HepG2 (cell line): Measurements from ENCODE around the gene SLC13A3. TPM values are rescaled to one million over a fixed set of nuclear protein-coding genes. Genes with fewer than 3 reads are reported as not detected.

Source experiments
- ATAC-seq: fragments of 200-7000 bp; cut with Tn5 transposase; 3 replicates; pipeline ENCODE4 v1.9.1; 2020; ENCODE audit warnings: mild to moderate bottlenecking, moderate library complexity
- BruUV-seq: library from RNA; stranded (reverse); fragments of 400-500 nt; replicated peaks from 2 replicates; lab custom pipeline; 2021; lab: Mats Ljungman, UMichigan
- CTCF ChIA-PET: fragments of 300-600 bp; formaldehyde crosslinking; extraction: SDS; loops from one replicate; lab custom pipeline; 2021; ENCODE audit warnings: low total read pairs, inconsistent platforms, low intra/inter-chr PET ratio; lab: Yijun Ruan, JAX
- POLR2A ChIA-PET: fragments of 350-600 bp; sonication (Branson Sonifier 250); formaldehyde crosslinking; loops from one replicate; lab custom pipeline; 2020; ENCODE audit warnings: antibody characterized with exemption, inconsistent platforms; lab: Yijun Ruan, JAX
- DNase-seq: peaks from one replicate; pipeline ENCODE4 v3.0.0-alpha.2; 2015; ENCODE audit warnings: low spot score
- FAIRE-seq: peaks from 3 replicates; lab custom pipeline; 2011; peaks lifted over from hg19 to GRCh38; lab: Jason Lieb, UNC
- H2AFZ ChIP-seq: one replicate; pipeline ENCODE4 v1.6.1; 2011; ENCODE audit warnings: low read length, inconsistent platforms
- H3K27ac ChIP-seq: fragments of 300-600 bp; 3 replicates; pipeline ENCODE4 v1.8.0; 2011; ENCODE audit warnings: mixed run types, mild to moderate bottlenecking, mixed read lengths, low read length, inconsistent platforms; ENCODE audit not compliant: insufficient read depth; ENCODE audit errors: extremely low read length
- H3K27me3 ChIP-seq, 2 experiments: fragments of 200-600 bp in 1 of 2; 2 replicates in 1 of 2; 3 replicates in 1 of 2; pipeline versions ENCODE4 v1.6.0 to v1.8.0; 2011; ENCODE audit warnings: low read length in 2 of 2, mild to moderate bottlenecking in 2 of 2, moderate library complexity in 2 of 2, inconsistent platforms in 1 of 2; ENCODE audit not compliant: insufficient read depth in 2 of 2, control insufficient read depth in 1 of 2
- H3K36me3 ChIP-seq, 2 experiments: fragments of 200-600 bp in 1 of 2; replicated peaks in 1 of 2; 2 replicates in 1 of 2; 3 replicates in 1 of 2; pipeline versions ENCODE4 v1.5.1 to v1.8.0; 2011; ENCODE audit warnings: low read length in 2 of 2, inconsistent platforms in 1 of 2; ENCODE audit not compliant: insufficient read depth in 2 of 2, control insufficient read depth in 1 of 2
- H3K4me1 ChIP-seq: 2 replicates; pipeline ENCODE4 v1.5.1; 2012; ENCODE audit warnings: low read length, inconsistent platforms; ENCODE audit not compliant: insufficient read depth
- H3K4me2 ChIP-seq: 2 replicates; pipeline ENCODE4 v1.6.0; 2011; ENCODE audit warnings: low read depth, low read length, inconsistent platforms
- H3K4me3 ChIP-seq, 3 experiments: fragments of 200-600 bp in 1 of 3; sonication (generic), shearing (Covaris generic) in 1 of 3; replicated peaks in 1 of 3; 2 replicates each; pipeline ENCODE4 v1.5.1; 2011 to 2016; ENCODE audit warnings: low read length in 3 of 3, inconsistent platforms in 2 of 3, low read depth in 2 of 3, mild to moderate bottlenecking in 2 of 3, control low read depth in 1 of 3, mixed read lengths in 1 of 3; ENCODE audit not compliant: insufficient read depth in 1 of 3
- H3K79me2 ChIP-seq: one replicate; pipeline ENCODE4 v1.6.1; 2011; ENCODE audit warnings: low read length, inconsistent platforms; ENCODE audit not compliant: insufficient read depth
- H3K9ac ChIP-seq: 2 replicates; pipeline ENCODE4 v1.6.0; 2011; ENCODE audit warnings: mild to moderate bottlenecking, low read depth, low read length, inconsistent platforms; ENCODE audit not compliant: insufficient read depth
- H3K9me3 ChIP-seq: 2 replicates; pipeline ENCODE4 v1.5.1; 2012; ENCODE audit warnings: mild to moderate bottlenecking, low read length
- H4K20me1 ChIP-seq: 2 replicates; pipeline ENCODE4 v1.6.0; 2011; ENCODE audit warnings: inconsistent platforms, mild to moderate bottlenecking, low read length, moderate library complexity; ENCODE audit not compliant: insufficient read depth
- HDAC6 ChIP-seq: fragments of 200-600 bp; sonication (generic); IDR thresholded peaks from 2 replicates; pipeline ENCODE4 v1.7.0; 2017; ENCODE audit warnings: mild to moderate bottlenecking, antibody characterized with exemption, low read length, low read depth
- HIVEP1 ChIP-seq: sonication (generic); formaldehyde crosslinking; IDR thresholded peaks from 2 replicates; pipeline ENCODE4 v1.4.0; 2020; ENCODE audit warnings: mild to moderate bottlenecking, missing genetic modification reagents
- HOXA3 ChIP-seq: sonication (generic); formaldehyde crosslinking; IDR thresholded peaks from 2 replicates; pipeline ENCODE4 v1.5.0; 2020; ENCODE audit warnings: missing genetic modification reagents
- JARID2 ChIP-seq: sonication (generic); formaldehyde crosslinking; IDR thresholded peaks from 2 replicates; pipeline ENCODE4 v1.8.1; 2023; ENCODE audit warnings: missing genetic modification reagents, inconsistent platforms; ENCODE audit not compliant: insufficient replicate concordance
- JUND ChIP-seq: sonication (generic); formaldehyde crosslinking; IDR thresholded peaks from 2 replicates; pipeline ENCODE4 v1.8.0; 2022; ENCODE audit warnings: mild to moderate bottlenecking, missing genetic modification reagents
- KMT2A ChIP-seq: sonication (generic); formaldehyde crosslinking; IDR thresholded peaks from 2 replicates; pipeline ENCODE4 v1.4.0; 2020; ENCODE audit warnings: missing genetic modification reagents
- MEF2D ChIP-seq: sonication (generic); formaldehyde crosslinking; IDR thresholded peaks from 2 replicates; pipeline ENCODE4 v1.5.1; 2020; ENCODE audit warnings: mild to moderate bottlenecking, missing genetic modification reagents
- RAD51 ChIP-seq: fragments of 450-650 bp; IDR thresholded peaks from 2 replicates; pipeline ENCODE4 v1.6.1; 2016; ENCODE audit warnings: borderline replicate concordance
- RCOR2 ChIP-seq: IDR thresholded peaks from 2 replicates; pipeline ENCODE4 v1.6.1; 2016; ENCODE audit warnings: missing biosample characterization, missing genetic modification reagents
- THAP11 ChIP-seq: IDR thresholded peaks from 2 replicates; pipeline ENCODE4 v1.6.1; 2016; ENCODE audit warnings: missing biosample characterization, missing genetic modification reagents
- ZBTB1 ChIP-seq: sonication (generic); formaldehyde crosslinking; IDR thresholded peaks from 2 replicates; pipeline ENCODE4 v1.4.0; 2020; ENCODE audit warnings: missing genetic modification reagents, borderline replicate concordance
- ZBTB20 ChIP-seq: sonication (generic); formaldehyde crosslinking; IDR thresholded peaks from 2 replicates; pipeline ENCODE4 v1.8.1; 2023; ENCODE audit warnings: missing genetic modification reagents, low read depth, mild to moderate bottlenecking, borderline replicate concordance
- ZFP36 ChIP-seq: fragments of 150-350 bp; IDR thresholded peaks from 2 replicates; pipeline ENCODE4 v1.6.1; 2018; ENCODE audit warnings: borderline replicate concordance, low read length, low read depth; ENCODE audit not compliant: partially characterized antibody
- ZMYM2 ChIP-seq: sonication (generic); formaldehyde crosslinking; IDR thresholded peaks from 2 replicates; pipeline ENCODE4 v1.8.0; 2022; ENCODE audit warnings: mild to moderate bottlenecking, missing genetic modification reagents
- ZNF644 ChIP-seq: IDR thresholded peaks from 2 replicates; pipeline ENCODE4 v1.6.1; 2016; ENCODE audit warnings: low read depth
- ZNF777 ChIP-seq: sonication (generic); formaldehyde crosslinking; IDR thresholded peaks from 2 replicates; pipeline ENCODE4 v1.4.0; 2020; ENCODE audit warnings: missing genetic modification reagents
- ZNF792 ChIP-seq: IDR thresholded peaks from 2 replicates; pipeline ENCODE4 v1.6.1; 2016
- ZSCAN20 ChIP-seq: sonication (generic); formaldehyde crosslinking; IDR thresholded peaks from 2 replicates; pipeline ENCODE4 v1.4.0; 2020; ENCODE audit warnings: missing genetic modification reagents, mild to moderate bottlenecking, borderline replicate concordance
- ZSCAN25 ChIP-seq: sonication (generic); formaldehyde crosslinking; IDR thresholded peaks from 2 replicates; pipeline ENCODE4 v1.8.0; 2022; ENCODE audit warnings: mild to moderate bottlenecking, missing genetic modification reagents
- WGBS: methylation state at CpG from one replicate; pipeline ENCODE4 v1.1.6; 2017; ENCODE audit warnings: low lambda C conversion rate; 5-methylcytosine and 5-hydroxymethylcytosine counted together
- in situ Hi-C: cut with HindIII; loops from 2 replicates; pipeline ENCODE4 v1.10.0; 2017; ENCODE audit warnings: low pct_unique_long_range_greater_than_20kb; ENCODE audit not compliant: extremely low pct_ligation_motif_present
- intact Hi-C: fragments of 100-400 bp; cut with micrococcal nuclease; formaldehyde crosslinking; loops from one replicate; pipeline ENCODE4 v1.10.0; 2022; ENCODE audit not compliant: unreplicated experiment
- polyA plus RNA-seq, 8 experiments: library from polyadenylated mRNA; depleted of rRNA in 3 of 8; stranded (reverse) in 7 of 8; unstranded in 1 of 8; fragments of >200 nt; fragmentation: Illumina TruSeq in 4 of 8; extraction: Trizol in 4 of 8; gene quantifications; 2 replicates each; pipeline versions ENCODE4 v1.2.1 to v1.2.3, GENCODE V29; 2011 to 2016; ENCODE audit warnings: low read depth in 4 of 8, missing spikeins in 1 of 8, mixed read lengths in 1 of 8; ENCODE audit not compliant: insufficient read depth in 1 of 8
- total RNA-seq, 5 experiments: library from RNA; depleted of rRNA; stranded (reverse); fragments of >200 nt; fragmentation: Illumina TruSeq; extraction: Trizol; gene quantifications; 2 replicates each; pipeline ENCODE4 v1.2.3, GENCODE V29; 2016; ENCODE audit warnings: low read depth in 1 of 5
- TF ChIP-seq, protein P1 (sequence below): sonication (generic); formaldehyde crosslinking; IDR thresholded peaks from 2 replicates; pipeline ENCODE4 v1.4.0; 2020; ENCODE audit warnings: low read depth, missing genetic modification reagents
- TF ChIP-seq, protein P2 (sequence below): sonication (generic); formaldehyde crosslinking; conservative IDR thresholded peaks from 2 replicates; pipeline ENCODE4 v1.5.0; 2020; ENCODE audit warnings: missing genetic modification reagents

Gene SLC13A3
- total and polyA plus RNA-seq, 2 of the 13 experiments (the other 11 are each of a cell fraction or from before 2014, with no cell fraction given) = 66.5 to 76.0 TPM

- H3K4me1 ChIP-seq = peaks cover 66% of the 10 kb centered on the region
- peak overlapping the region; percentile 30 for H3K4me2 ChIP-seq
- FAIRE-seq = peak; percentile 76
- TF ChIP-seq HIVEP1 (no peak), ZNF792 (CRISPR knock-in tag) (peak; percentile 69; the same call in 1 of the 2 replicates), ZNF644 (CRISPR knock-in tag) (0 out of 2 replicates have a peak, but pooled peaks have one; percentile 15), THAP11 (peak; percentile 65), ZBTB20 (no peak), ZFP36 (no peak), JUND (CRISPR knock-in tag) (no peak), KMT2A (no peak), ZMYM2 (CRISPR knock-in tag) (0 out of 2 replicates have a peak, but pooled peaks have one; percentile 53), RCOR2 (CRISPR knock-in tag) (peak; percentile 87; the same call in 1 of the 2 replicates), HDAC6 (no peak), ZNF777 (CRISPR knock-in tag) (no peak), MEF2D (no peak), JARID2 (CRISPR knock-in tag) (peak; percentile 67), HOXA3 (CRISPR knock-in tag) (0 out of 2 replicates have a peak, but pooled peaks have one; percentile 17), ZBTB1 (CRISPR knock-in tag) (0 out of 2 replicates have a peak, but pooled peaks have one; percentile 54), ZSCAN20 (no peak), ZSCAN25 (CRISPR knock-in tag) (no peak), RAD51 (no peak)
- TF ChIP-seq, protein P1, sequence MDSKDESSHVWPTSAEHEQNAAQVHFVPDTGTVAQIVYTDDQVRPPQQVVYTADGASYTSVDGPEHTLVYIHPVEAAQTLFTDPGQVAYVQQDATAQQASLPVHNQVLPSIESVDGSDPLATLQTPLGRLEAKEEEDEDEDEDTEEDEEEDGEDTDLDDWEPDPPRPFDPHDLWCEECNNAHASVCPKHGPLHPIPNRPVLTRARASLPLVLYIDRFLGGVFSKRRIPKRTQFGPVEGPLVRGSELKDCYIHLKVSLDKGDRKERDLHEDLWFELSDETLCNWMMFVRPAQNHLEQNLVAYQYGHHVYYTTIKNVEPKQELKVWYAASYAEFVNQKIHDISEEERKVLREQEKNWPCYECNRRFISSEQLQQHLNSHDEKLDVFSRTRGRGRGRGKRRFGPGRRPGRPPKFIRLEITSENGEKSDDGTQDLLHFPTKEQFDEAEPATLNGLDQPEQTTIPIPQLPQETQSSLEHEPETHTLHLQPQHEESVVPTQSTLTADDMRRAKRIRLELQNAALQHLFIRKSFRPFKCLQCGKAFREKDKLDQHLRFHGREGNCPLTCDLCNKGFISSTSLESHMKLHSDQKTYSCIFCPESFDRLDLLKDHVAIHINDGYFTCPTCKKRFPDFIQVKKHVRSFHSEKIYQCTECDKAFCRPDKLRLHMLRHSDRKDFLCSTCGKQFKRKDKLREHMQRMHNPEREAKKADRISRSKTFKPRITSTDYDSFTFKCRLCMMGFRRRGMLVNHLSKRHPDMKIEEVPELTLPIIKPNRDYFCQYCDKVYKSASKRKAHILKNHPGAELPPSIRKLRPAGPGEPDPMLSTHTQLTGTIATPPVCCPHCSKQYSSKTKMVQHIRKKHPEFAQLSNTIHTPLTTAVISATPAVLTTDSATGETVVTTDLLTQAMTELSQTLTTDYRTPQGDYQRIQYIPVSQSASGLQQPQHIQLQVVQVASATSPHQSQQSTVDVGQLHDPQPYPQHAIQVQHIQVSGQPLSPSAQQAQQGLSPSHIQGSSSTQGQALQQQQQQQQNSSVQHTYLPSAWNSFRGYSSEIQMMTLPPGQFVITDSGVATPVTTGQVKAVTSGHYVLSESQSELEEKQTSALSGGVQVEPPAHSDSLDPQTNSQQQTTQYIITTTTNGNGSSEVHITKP (CRISPR knock-in tag) = no peak
- TF ChIP-seq, protein P2, sequence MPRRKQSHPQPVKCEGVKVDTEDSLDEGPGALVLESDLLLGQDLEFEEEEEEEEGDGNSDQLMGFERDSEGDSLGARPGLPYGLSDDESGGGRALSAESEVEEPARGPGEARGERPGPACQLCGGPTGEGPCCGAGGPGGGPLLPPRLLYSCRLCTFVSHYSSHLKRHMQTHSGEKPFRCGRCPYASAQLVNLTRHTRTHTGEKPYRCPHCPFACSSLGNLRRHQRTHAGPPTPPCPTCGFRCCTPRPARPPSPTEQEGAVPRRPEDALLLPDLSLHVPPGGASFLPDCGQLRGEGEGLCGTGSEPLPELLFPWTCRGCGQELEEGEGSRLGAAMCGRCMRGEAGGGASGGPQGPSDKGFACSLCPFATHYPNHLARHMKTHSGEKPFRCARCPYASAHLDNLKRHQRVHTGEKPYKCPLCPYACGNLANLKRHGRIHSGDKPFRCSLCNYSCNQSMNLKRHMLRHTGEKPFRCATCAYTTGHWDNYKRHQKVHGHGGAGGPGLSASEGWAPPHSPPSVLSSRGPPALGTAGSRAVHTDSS = no peak
Observed at GRCh38 chr20:46699651-46700359, 48.5 kb upstream of the SLC13A3 start.

More at GRCh38 chr20:46699651-46700359, 48.5 kb upstream of the SLC13A3 start:
- ATAC-seq (peak; percentile 83), DNase-seq (peak; percentile 66)
- Histone ChIP-seq H3K79me2 (no peaks in the 10 kb centered on the region), H3K27ac (no peak overlapping the region), H3K27me3 (no peaks in the 10 kb centered on the region), H3K9ac (no peak overlapping the region), H2AFZ (peak overlapping the region; percentile 29), H3K36me3 (no peaks in the 10 kb centered on the region), H3K9me3 (no peaks in the 10 kb centered on the region), H4K20me1 (no peaks in the 10 kb centered on the region), H3K4me3 (no peak overlapping the region; a peak in 1 of 6 replicates)
- WGBS = 16% methylated on average over 12 of the region's 12 CpGs
- intact Hi-C loops (loop anchor here (1.0 kb wide), 2 partner anchors 141 to 179 kb away; no protein-coding TSS in a partner anchor), in situ Hi-C loops (no loop called here)
- ChIA-PET CTCF (interaction anchor here (1.0 to 3.7 kb wide), 9 partner anchors 9 to 179 kb away, joined by 3 to 45 read pairs (median 5); no protein-coding TSS in a partner anchor), POLR2A (no interaction called here)
- no TSS peak for BruUV-seq
